Measurements from ENCODE around the gene ACP1. TPM values are rescaled to one million over a fixed set of nuclear protein-coding genes. Genes with fewer than 3 reads are reported as not detected.

The ACP1 gene
- polyA plus RNA-seq, 2 of the 4 experiments (the other 2 are of a cell fraction) = 204 to 338 TPM

- POLR2A ChIA-PET = no interaction called here
These were observed 10.7 kb downstream of the ACP1 start for GRCh38 chr2:275466-275865.

GRCh38 chr2:278312-278926 is 13.7 kb downstream of the ACP1 start:
- Histone ChIP-seq H3K27ac (no peak overlapping the region), H3K4me2 (no peak overlapping the region), H3K4me1 (peaks cover 4% of the 10 kb centered on the region; the same call in 1 of the 3 replicates), H3K9me3 (no peaks in the 10 kb centered on the region), H3K4me3 (no peak overlapping the region)
- WGBS (ENCODE audit: missing lambda C conversion rate) = 84% methylated on average over 2 of the region's 2 CpGs
- no peak for DNase-seq (ENCODE audit: low read depth in 1 of 2, low spot score in 1 of 2)
- FAIRE-seq = no peak
- ATAC-seq = no peak; a peak in 1 of 6 replicates
- TF ChIP-seq ESRRA (IDR thresholded peaks at IDR 0.05; ENCODE audit: borderline replicate concordance, low read length) = no peak
- TF ChIP-seq ATOH8 (CRISPR knock-in tag; IDR thresholded peaks at IDR 0.05; ENCODE audit: low read depth) = no peak
- no peak for TF ChIP-seq RAD21 (conservative IDR thresholded peaks at IDR 0.05 in 1 of 2, IDR thresholded peaks at IDR 0.05 in 1 of 2)
- TF ChIP-seq CBX2 (IDR thresholded peaks at IDR 0.05; ENCODE audit: borderline replicate concordance, low read depth) = no peak
- no peak for TF ChIP-seq MAZ (IDR thresholded peaks at IDR 0.05; ENCODE audit: borderline replicate concordance, low read depth, low read length)
- TF ChIP-seq HOXA7 (CRISPR knock-in tag; IDR thresholded peaks at IDR 0.05) = no peak
- TF ChIP-seq ZFP36 (IDR thresholded peaks at IDR 0.05; ENCODE audit: borderline replicate concordance, partially characterized antibody) = no peak
- TF ChIP-seq HMGXB4 (CRISPR knock-in tag; IDR thresholded peaks at IDR 0.05; ENCODE audit: borderline replicate concordance) = no peak
- TF ChIP-seq CTCF (IDR thresholded peaks at IDR 0.05) = no peak
- no peak for TF ChIP-seq SREBF2 (IDR thresholded peaks at IDR 0.05)
- no peak for TF ChIP-seq CEBPB (IDR thresholded peaks at IDR 0.05)
- TF ChIP-seq BHLHE40 (IDR thresholded peaks at IDR 0.05; ENCODE audit: low read depth, low read length) = no peak
- TF ChIP-seq HOXB13 (CRISPR knock-in tag; IDR thresholded peaks at IDR 0.05; ENCODE audit: low read depth) = no peak
- TF ChIP-seq TFCP2L1 (CRISPR knock-in tag; IDR thresholded peaks at IDR 0.05) = no peak
- no peak for TF ChIP-seq GATA3 (IDR thresholded peaks at IDR 0.05; ENCODE audit: borderline replicate concordance)
- no peak for TF ChIP-seq FOSL2 (IDR thresholded peaks at IDR 0.05)
- no peak for TF ChIP-seq FOSL2 (CRISPR knock-in tag; IDR thresholded peaks at IDR 0.05)
- POLR2A ChIA-PET = no interaction called here
- CTCF ChIA-PET = no interaction called here

More at GRCh38 chr2:275466-275865, 10.7 kb downstream of the ACP1 start:
- no peak overlapping the region for H3K4me2 ChIP-seq
- CTCF ChIA-PET = interaction anchor here (1.1 to 3.5 kb wide), 2 partner anchors 13 to 14 kb away, joined by 3 to 14 read pairs; no protein-coding TSS in a partner anchor
- TF ChIP-seq ZC3H11A (IDR thresholded peaks at IDR 0.05) (no peak), TP53 (CRISPR knock-in tag; IDR thresholded peaks at IDR 0.05) (no peak), JUNB (IDR thresholded peaks at IDR 0.05) (no peak), MAFK (IDR thresholded peaks at IDR 0.05; ENCODE audit: partially characterized antibody) (no peak), RAD21 (conservative IDR thresholded peaks at IDR 0.05 in 1 of 2, IDR thresholded peaks at IDR 0.05 in 1 of 2) (no peak), HDAC2 (IDR thresholded peaks at IDR 0.05) (no peak), CBX8 (IDR thresholded peaks at IDR 0.05) (no peak), MYC (IDR thresholded peaks at IDR 0.05; ENCODE audit: borderline replicate concordance, low read length) (no peak), FOXS1 (CRISPR knock-in tag; IDR thresholded peaks at IDR 0.05) (no peak)
- no peak overlapping the region for H3K4me3 ChIP-seq
- WGBS (ENCODE audit: missing lambda C conversion rate) = 86% methylated on average over 6 of the region's 6 CpGs
- H3K9me3 ChIP-seq = no peaks in the 10 kb centered on the region
- H3K27ac ChIP-seq = no peak overlapping the region
- no peak for ATAC-seq
- H3K4me1 ChIP-seq = peaks cover 4% of the 10 kb centered on the region; the same call in 1 of the 3 replicates
- no peak for DNase-seq (ENCODE audit: low read depth in 1 of 2, low spot score in 1 of 2)
- no peak for FAIRE-seq
